Measurements from ENCODE around the gene PAMR1. TPM values are rescaled to one million over a fixed set of nuclear protein-coding genes. Genes with fewer than 3 reads are reported as not detected.

Gene PAMR1
- total RNA-seq, 1 donor: 416 TPM

- no peak for DNase-seq (ENCODE audit: low read depth)
- no peak overlapping the region for H3K4me3 ChIP-seq (ENCODE audit: low read depth, low read length)
- TF ChIP-seq, protein P1, sequence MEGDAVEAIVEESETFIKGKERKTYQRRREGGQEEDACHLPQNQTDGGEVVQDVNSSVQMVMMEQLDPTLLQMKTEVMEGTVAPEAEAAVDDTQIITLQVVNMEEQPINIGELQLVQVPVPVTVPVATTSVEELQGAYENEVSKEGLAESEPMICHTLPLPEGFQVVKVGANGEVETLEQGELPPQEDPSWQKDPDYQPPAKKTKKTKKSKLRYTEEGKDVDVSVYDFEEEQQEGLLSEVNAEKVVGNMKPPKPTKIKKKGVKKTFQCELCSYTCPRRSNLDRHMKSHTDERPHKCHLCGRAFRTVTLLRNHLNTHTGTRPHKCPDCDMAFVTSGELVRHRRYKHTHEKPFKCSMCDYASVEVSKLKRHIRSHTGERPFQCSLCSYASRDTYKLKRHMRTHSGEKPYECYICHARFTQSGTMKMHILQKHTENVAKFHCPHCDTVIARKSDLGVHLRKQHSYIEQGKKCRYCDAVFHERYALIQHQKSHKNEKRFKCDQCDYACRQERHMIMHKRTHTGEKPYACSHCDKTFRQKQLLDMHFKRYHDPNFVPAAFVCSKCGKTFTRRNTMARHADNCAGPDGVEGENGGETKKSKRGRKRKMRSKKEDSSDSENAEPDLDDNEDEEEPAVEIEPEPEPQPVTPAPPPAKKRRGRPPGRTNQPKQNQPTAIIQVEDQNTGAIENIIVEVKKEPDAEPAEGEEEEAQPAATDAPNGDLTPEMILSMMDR (IDR thresholded peaks at IDR 0.05; ENCODE audit: insufficient read depth, low read depth, low read length): peak; percentile 31
Observed at GRCh38 chr11:35464308-35464707, 61.1 kb downstream of the PAMR1 start.

- TF ChIP-seq, protein P1 (IDR thresholded peaks at IDR 0.05; ENCODE audit: insufficient read depth, low read depth, low read length): no peak
- no peak overlapping the region for H3K4me3 ChIP-seq (ENCODE audit: low read depth, low read length)
- DNase-seq (ENCODE audit: low read depth): no peak
Observed at GRCh38 chr11:35463331-35463751, 62.1 kb downstream of the PAMR1 start.

- H3K4me3 ChIP-seq (ENCODE audit: low read depth, low read length): no peak overlapping the region
- DNase-seq (ENCODE audit: low read depth): no peak
- TF ChIP-seq, protein P1 (IDR thresholded peaks at IDR 0.05; ENCODE audit: insufficient read depth, low read depth, low read length): no peak
Observed at GRCh38 chr11:35461917-35462538, 63.4 kb downstream of the PAMR1 start.

DNA sequence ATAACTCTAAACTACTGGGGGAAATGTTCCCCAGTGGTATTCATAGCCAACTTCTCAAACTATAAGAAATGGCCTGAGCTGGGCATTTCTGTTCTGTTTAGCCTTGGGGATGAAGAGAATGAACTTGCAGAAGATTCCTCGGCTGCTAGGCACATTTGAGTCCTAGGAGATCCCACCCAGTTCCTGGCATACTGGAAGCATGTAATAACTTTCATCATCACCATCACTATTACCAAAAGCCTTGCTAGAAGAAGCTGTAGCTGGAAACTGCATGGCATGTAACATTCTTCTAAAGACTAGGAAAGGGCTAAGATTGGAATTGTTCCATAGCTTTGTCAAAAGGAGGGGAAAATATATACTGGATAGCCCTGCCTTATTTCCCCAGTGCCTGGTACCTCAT is 65.9 kb downstream of the PAMR1 start:
- TF ChIP-seq, protein P1 (IDR thresholded peaks at IDR 0.05; ENCODE audit: insufficient read depth, low read depth, low read length): no peak
- no peak overlapping the region for H3K4me3 ChIP-seq (ENCODE audit: low read depth, low read length)
- no peak for DNase-seq (ENCODE audit: low read depth)

DNA sequence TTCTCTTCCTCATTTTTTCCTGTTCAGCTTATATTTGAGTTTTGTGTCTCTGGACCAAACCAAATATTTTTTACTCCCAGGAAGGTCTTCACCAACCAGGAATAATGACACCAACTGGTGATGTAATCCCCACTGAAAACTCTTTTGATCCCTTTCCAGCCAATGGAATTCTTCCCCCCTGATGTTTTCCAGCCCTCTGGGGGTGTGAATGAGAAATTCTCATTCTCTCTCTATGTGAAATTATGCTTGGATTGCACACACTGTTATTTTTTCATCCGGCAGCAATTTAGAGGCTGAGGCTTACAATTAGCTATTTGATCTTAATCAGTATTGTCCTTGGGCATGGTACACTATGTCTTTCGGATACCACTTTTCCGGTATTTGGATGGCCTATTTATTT is 66.6 kb downstream of the PAMR1 start:
- TF ChIP-seq, protein P1 (IDR thresholded peaks at IDR 0.05; ENCODE audit: insufficient read depth, low read depth, low read length): no peak
- no peak overlapping the region for H3K4me3 ChIP-seq (ENCODE audit: low read depth, low read length)
- DNase-seq (ENCODE audit: low read depth): peak; percentile 8

DNA sequence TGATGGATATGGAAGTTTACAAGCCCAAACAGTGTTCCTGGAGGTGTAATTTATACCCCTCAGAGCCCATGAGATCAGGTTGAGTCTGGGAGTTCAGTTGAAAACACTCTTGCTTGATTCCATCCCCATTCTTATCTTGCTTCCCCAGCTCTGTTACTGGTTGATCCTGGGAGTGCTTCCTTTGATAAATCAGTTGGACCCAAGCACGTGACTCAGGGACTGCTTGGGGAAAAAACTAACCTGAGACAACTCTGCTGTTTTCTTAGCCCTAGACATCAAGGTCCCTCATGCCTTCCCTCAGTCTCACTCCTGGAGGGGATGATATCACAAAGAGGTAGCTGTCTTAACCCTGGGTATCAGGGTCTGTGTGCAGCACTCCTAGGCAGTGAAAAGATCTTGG is 71.1 kb downstream of the PAMR1 start:
- DNase-seq (ENCODE audit: low read depth): no peak
- TF ChIP-seq, protein P1 (IDR thresholded peaks at IDR 0.05; ENCODE audit: insufficient read depth, low read depth, low read length): no peak
- H3K4me3 ChIP-seq (ENCODE audit: low read depth, low read length): no peak overlapping the region
